Fibroblast of skin of right quadriceps (primary cell): Measurements from ENCODE around the gene HEATR5B.
"Not testable (repeated sequence)": the region's sequence is repeated elsewhere in the genome, so short reads cannot be mapped to it uniquely, and the experiment has no call there.

ENCODE experiments used
- DNase-seq: peaks from one replicate; pipeline ENCODE4 v3.0.0-alpha.2; 2013

The HEATR5B gene

GRCh38 chr2:36976065-36976464 is 108.1 kb downstream of the HEATR5B start:
- DNase-seq, result no peak

- no peak for DNase-seq
Measured at GRCh38 chr2:36975306-36975705, 108.9 kb downstream of the HEATR5B start.

- no peak for DNase-seq
Measured at GRCh38 chr2:36973320-36973719, 110.9 kb downstream of the HEATR5B start.

- no peak for DNase-seq
Measured at GRCh38 chr2:36971990-36972389, 112.2 kb downstream of the HEATR5B start.

- DNase-seq, result no peak
Measured at GRCh38 chr2:36967236-36967876, 116.8 kb downstream of the HEATR5B start.

- peak; percentile 96 for DNase-seq
Measured at GRCh38 chr2:36966370-36967235, 117.6 kb downstream of the HEATR5B start, which contains the start of gene STRN. Gene STRN (minus strand): TSS chr2:36966536. CDS start chr2:36966463, 73 bp downstream.

GRCh38 chr2:36965751-36966369 is 118.3 kb downstream of the HEATR5B start:
- no peak for DNase-seq

- DNase-seq, result no peak
Measured at GRCh38 chr2:36965206-36965605, 119.0 kb downstream of the HEATR5B start.

- DNase-seq, result no peak
Measured at GRCh38 chr2:36964496-36965058, 119.6 kb downstream of the HEATR5B start.

- DNase-seq, result no peak
Measured at GRCh38 chr2:36963734-36964133, 120.4 kb downstream of the HEATR5B start.

- DNase-seq, result no peak
Measured at GRCh38 chr2:36963106-36963505, 121.1 kb downstream of the HEATR5B start.

- DNase-seq, result no peak
Measured at GRCh38 chr2:36960773-36961172, 123.4 kb downstream of the HEATR5B start.

- no peak for DNase-seq
Measured at GRCh38 chr2:36960005-36960675, 124.0 kb downstream of the HEATR5B start.

- DNase-seq, result no peak
Measured at GRCh38 chr2:36954977-36955607, 129.1 kb downstream of the HEATR5B start.

GRCh38 chr2:36952748-36953197 is 131.4 kb downstream of the HEATR5B start:
- no peak for DNase-seq

GRCh38 chr2:36951574-36951973 is 132.6 kb downstream of the HEATR5B start:
- no peak for DNase-seq

GRCh38 chr2:36951027-36951518 is 133.1 kb downstream of the HEATR5B start:
- no peak for DNase-seq

- no peak for DNase-seq
Measured at GRCh38 chr2:36949845-36950244, 134.3 kb downstream of the HEATR5B start.

- not testable (repeated sequence) for DNase-seq
Measured at GRCh38 chr2:36945240-36945639, 138.9 kb downstream of the HEATR5B start.

- no peak for DNase-seq
Measured at GRCh38 chr2:36941867-36942266, 142.3 kb downstream of the HEATR5B start.

GRCh38 chr2:36936526-36936925 is 147.6 kb downstream of the HEATR5B start:
- not testable (repeated sequence) for DNase-seq

GRCh38 chr2:36931688-36932087 is 152.5 kb downstream of the HEATR5B start:
- not testable (repeated sequence) for DNase-seq
